ENCODE results near the gene KDM4B.

KDM4B gene

GRCh38 chr19:5186293-5187050 is 217.6 kb downstream of the KDM4B start:
- TF ChIP-seq, protein P1, sequence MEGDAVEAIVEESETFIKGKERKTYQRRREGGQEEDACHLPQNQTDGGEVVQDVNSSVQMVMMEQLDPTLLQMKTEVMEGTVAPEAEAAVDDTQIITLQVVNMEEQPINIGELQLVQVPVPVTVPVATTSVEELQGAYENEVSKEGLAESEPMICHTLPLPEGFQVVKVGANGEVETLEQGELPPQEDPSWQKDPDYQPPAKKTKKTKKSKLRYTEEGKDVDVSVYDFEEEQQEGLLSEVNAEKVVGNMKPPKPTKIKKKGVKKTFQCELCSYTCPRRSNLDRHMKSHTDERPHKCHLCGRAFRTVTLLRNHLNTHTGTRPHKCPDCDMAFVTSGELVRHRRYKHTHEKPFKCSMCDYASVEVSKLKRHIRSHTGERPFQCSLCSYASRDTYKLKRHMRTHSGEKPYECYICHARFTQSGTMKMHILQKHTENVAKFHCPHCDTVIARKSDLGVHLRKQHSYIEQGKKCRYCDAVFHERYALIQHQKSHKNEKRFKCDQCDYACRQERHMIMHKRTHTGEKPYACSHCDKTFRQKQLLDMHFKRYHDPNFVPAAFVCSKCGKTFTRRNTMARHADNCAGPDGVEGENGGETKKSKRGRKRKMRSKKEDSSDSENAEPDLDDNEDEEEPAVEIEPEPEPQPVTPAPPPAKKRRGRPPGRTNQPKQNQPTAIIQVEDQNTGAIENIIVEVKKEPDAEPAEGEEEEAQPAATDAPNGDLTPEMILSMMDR (IDR thresholded peaks at IDR 0.05; ENCODE audit: low read depth, low read length) = no peak
- DNase-seq (ENCODE audit: low read depth in 2 of 2) = peak; percentile 49 to 65
- no peak overlapping the region for H3K4me3 ChIP-seq (replicated peaks in 1 of 2; ENCODE audit: low read depth in 2 of 2, low read length in 2 of 2)

- H3K4me3 ChIP-seq (replicated peaks in 1 of 2; ENCODE audit: low read depth in 2 of 2, low read length in 2 of 2) = no peak overlapping the region
- DNase-seq (ENCODE audit: low read depth in 2 of 2) = no peak
- TF ChIP-seq, protein P1 (IDR thresholded peaks at IDR 0.05; ENCODE audit: low read depth, low read length) = no peak
Measured at GRCh38 chr19:5188548-5189317, 219.8 kb downstream of the KDM4B start.

DNA sequence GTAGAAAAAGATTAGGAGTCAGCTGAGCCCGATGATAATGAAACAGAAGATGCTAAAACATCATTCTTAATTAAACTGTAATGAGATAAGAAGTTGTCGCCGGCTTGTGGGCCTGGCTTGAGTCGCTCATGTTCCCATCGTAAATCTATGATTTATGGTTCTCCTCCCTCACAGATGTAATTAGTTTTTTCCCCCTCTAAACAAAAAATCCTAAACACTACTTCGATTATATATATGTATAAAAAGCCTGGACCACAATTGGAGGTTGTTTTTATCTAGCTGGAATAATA is 220.3 kb downstream of the KDM4B start:
- no peak overlapping the region for H3K4me3 ChIP-seq (replicated peaks in 1 of 2; ENCODE audit: low read depth in 2 of 2, low read length in 2 of 2)
- DNase-seq (ENCODE audit: low read depth in 2 of 2) = no peak

GRCh38 chr19:5191091-5191490 is 222.2 kb downstream of the KDM4B start:
- H3K4me3 ChIP-seq (replicated peaks in 1 of 2; ENCODE audit: low read depth in 2 of 2, low read length in 2 of 2) = no peak overlapping the region
- DNase-seq (ENCODE audit: low read depth in 2 of 2) = peak in 1 of 2 donors; percentile 16
- TF ChIP-seq, protein P1 (IDR thresholded peaks at IDR 0.05; ENCODE audit: low read depth, low read length) = no peak

More for the DNA sequence above, 220.3 kb downstream of the KDM4B start:
- TF ChIP-seq, protein P1 (IDR thresholded peaks at IDR 0.05; ENCODE audit: low read depth, low read length) = no peak

DNA sequence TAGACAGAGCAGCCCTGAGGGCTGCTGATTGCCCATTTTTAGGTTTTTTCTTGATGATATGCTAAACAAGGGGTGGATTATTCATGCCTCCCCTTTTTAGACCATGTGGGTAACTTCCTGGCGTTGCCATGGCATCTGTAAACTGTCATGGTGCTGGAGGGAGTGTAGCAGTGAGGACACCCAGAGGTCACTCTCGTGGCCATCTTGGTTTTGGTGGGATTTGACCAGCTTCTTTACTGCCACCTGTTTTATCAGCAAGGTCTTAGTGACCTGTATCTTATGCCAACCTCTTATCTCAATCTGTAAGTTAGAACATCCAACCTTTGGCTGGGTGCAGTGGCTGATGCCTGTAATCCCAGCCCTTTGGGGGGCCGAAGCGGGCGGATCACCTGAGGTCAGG is 223.7 kb downstream of the KDM4B start:
- TF ChIP-seq, protein P1 (IDR thresholded peaks at IDR 0.05; ENCODE audit: low read depth, low read length) = no peak
- DNase-seq (ENCODE audit: low read depth in 2 of 2) = no peak
- H3K4me3 ChIP-seq (replicated peaks in 1 of 2; ENCODE audit: low read depth in 2 of 2, low read length in 2 of 2) = no peak overlapping the region

- no peak for DNase-seq (ENCODE audit: low read depth in 2 of 2)
- no peak overlapping the region for H3K4me3 ChIP-seq (replicated peaks in 1 of 2; ENCODE audit: low read depth in 2 of 2, low read length in 2 of 2)
Measured at GRCh38 chr19:5193192-5193591, 224.3 kb downstream of the KDM4B start.

More at GRCh38 chr19:5193192-5193591, 224.3 kb downstream of the KDM4B start:
- TF ChIP-seq, protein P1 (IDR thresholded peaks at IDR 0.05; ENCODE audit: low read depth, low read length) = no peak

Measured in cardiac fibroblast (primary cell).